HG03108 (cell line): ENCODE results near the gene SLC36A3.
"Not testable (repeated sequence)": the region's sequence is repeated elsewhere in the genome, so short reads cannot be mapped to it uniquely, and the experiment has no call there.

Experiments used
- ATAC-seq: cut with Tn5 transposase; IDR thresholded peaks from one replicate; pipeline ENCODE4 v1.9.1; 2021; ENCODE audit warnings: moderate library complexity; ENCODE audit not compliant: unreplicated experiment

Gene SLC36A3

GRCh38 chr5:151309266-151309665, 5.7 kb upstream of the SLC36A3 start:
- not testable (repeated sequence) for ATAC-seq

- ATAC-seq, result peak; percentile 82
Observed at GRCh38 chr5:151298063-151298855, 5.3 kb downstream of the SLC36A3 start.

GRCh38 chr5:151296974-151297373, 6.6 kb downstream of the SLC36A3 start:
- ATAC-seq, result no peak

- ATAC-seq, result no peak
Observed at GRCh38 chr5:151296478-151296830, 7.1 kb downstream of the SLC36A3 start.

GRCh38 chr5:151295791-151296477, 7.6 kb downstream of the SLC36A3 start:
- no peak for ATAC-seq

GRCh38 chr5:151295138-151295537, 8.4 kb downstream of the SLC36A3 start:
- ATAC-seq, result no peak

- ATAC-seq, result no peak
Observed at GRCh38 chr5:151293624-151294023, 9.9 kb downstream of the SLC36A3 start.

- ATAC-seq, result peak; percentile 54
Observed at GRCh38 chr5:151288180-151288579, 15.4 kb downstream of the SLC36A3 start.

- no peak for ATAC-seq
Observed at GRCh38 chr5:151286246-151286645, 17.3 kb downstream of the SLC36A3 start.

GRCh38 chr5:151285683-151286082, 17.9 kb downstream of the SLC36A3 start:
- no peak for ATAC-seq

GRCh38 chr5:151284392-151284967, 19.1 kb downstream of the SLC36A3 start:
- no peak for ATAC-seq

GRCh38 chr5:151283120-151283825, 20.3 kb downstream of the SLC36A3 start:
- ATAC-seq, result no peak

GRCh38 chr5:151281001-151281639, 22.4 kb downstream of the SLC36A3 start:
- no peak for ATAC-seq

- ATAC-seq, result no peak
Observed at GRCh38 chr5:151280443-151280842, 23.1 kb downstream of the SLC36A3 start.

GRCh38 chr5:151278845-151279244, 24.7 kb downstream of the SLC36A3 start:
- ATAC-seq, result no peak

GRCh38 chr5:151275803-151276202, 27.8 kb downstream of the SLC36A3 start:
- no peak for ATAC-seq

GRCh38 chr5:151274666-151275065, 28.9 kb downstream of the SLC36A3 start:
- ATAC-seq, result no peak

GRCh38 chr5:151271336-151271735, 32.2 kb downstream of the SLC36A3 start:
- no peak for ATAC-seq

- ATAC-seq, result peak; percentile 89
Observed at GRCh38 chr5:151270599-151270998, 33.0 kb downstream of the SLC36A3 start.

GRCh38 chr5:151267491-151268260, 35.9 kb downstream of the SLC36A3 start:
- no peak for ATAC-seq
